ENCODE results near the gene ACTG2. TPM values are rescaled to one million over a fixed set of nuclear protein-coding genes. Genes with fewer than 3 reads are reported as not detected.

ACTG2 gene
- total and polyA plus RNA-seq, 8 donors, result 29.8 to 156 (median 58.3) TPM

DNA sequence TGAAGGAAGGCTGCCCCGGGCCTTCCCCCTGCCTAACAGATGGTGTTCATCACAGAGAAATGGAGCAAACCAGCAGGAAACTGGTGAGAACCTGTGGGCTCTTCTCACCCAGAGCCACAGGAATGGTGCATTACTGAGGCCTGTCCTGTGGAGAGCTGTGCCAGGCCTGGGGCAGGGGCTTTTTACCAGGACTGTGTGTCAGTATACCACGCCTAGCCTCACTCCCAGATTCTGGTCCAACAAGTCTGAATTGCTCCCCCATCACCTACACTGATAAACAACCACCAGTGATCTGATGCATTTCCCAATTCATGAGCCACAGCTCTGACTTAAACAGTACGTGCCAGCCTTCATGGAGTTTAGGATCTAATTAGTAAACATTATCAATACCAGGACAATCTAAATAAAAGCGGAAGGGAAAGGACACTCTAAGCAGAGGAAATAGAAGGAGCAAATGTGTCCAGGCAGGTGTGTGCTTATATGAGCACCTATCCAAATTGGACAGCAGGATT is 24.9 kb downstream of the ACTG2 start:
- DNase-seq, result no peak
- no peak for ATAC-seq
- Histone ChIP-seq H3K9me3 (no peaks in the 10 kb centered on the region), H3K27me3 (peaks cover 0 to 9% of the 10 kb centered on the region in 2 donors), H3K4me3 (no peak overlapping the region), H3K27ac (no peak overlapping the region), H3K36me3 (no peaks in the 10 kb centered on the region), H3K4me1 (no peaks in the 10 kb centered on the region)
- TF ChIP-seq CTCF (IDR thresholded peaks at IDR 0.05), result no peak
- intact Hi-C loops (cut with DNase I), result no loop called here

DNA sequence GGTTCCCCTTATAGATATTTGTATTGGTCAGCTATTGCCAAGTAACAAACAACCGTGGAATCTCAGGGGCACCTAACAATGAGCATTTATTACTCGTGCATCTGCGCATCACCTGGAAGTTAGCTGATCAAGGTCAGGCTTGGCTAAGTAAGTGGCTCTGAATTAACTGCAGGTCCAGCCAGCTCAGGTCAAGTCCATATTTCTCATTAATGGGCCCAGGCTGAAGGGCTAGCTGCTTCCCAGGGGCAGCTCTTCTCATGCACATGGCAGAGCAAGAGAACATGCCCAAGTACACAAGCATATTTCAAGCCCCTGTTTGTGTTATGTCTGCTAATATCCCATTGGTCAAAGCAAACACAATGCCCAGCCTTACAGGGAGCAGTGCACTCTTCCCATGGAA is 26.0 kb downstream of the ACTG2 start:
- no peak for ATAC-seq
- no peak for TF ChIP-seq CTCF (IDR thresholded peaks at IDR 0.05)
- DNase-seq, result no peak
- H3K9me3 ChIP-seq, result no peaks in the 10 kb centered on the region
- peaks cover 0 to 9% of the 10 kb centered on the region in 2 donors for H3K27me3 ChIP-seq
- H3K27ac ChIP-seq, result no peak overlapping the region
- H3K4me3 ChIP-seq, result no peak overlapping the region
- intact Hi-C loops (cut with DNase I), result no loop called here
- no peaks in the 10 kb centered on the region for H3K4me1 ChIP-seq
- H3K36me3 ChIP-seq, result no peaks in the 10 kb centered on the region

DNA sequence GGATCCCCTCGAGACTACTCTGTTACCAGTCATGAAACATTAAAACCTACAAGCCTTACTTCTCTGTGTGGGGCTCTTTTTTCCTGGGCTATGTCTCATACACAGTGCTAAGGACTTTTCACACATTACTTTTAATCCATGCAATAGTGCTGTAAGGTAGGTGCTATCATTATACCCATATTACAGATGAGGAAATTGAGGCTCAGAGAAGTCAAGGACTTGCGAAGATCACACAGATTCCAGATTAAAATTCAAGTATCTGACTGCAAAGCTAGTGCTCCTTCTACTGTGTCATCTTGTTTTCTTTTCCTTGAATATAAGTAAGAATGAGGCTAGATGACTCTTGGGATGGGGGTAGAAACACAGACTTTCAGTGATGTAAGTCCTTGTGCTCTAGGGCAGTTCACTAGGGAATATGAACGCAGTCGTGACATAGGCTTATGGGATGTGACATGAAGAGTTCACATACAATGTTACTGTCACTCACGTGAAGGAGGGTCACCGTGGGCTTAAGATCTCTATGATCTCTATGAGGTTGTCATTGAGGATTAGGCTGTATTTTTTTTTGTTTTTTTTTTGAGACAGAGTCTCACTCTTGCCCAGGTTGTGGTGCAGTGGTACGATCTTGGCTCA is 26.9 kb downstream of the ACTG2 start:
- H3K9me3 ChIP-seq, result no peaks in the 10 kb centered on the region
- H3K27ac ChIP-seq, result no peak overlapping the region
- peaks cover 0 to 9% of the 10 kb centered on the region in 2 donors for H3K27me3 ChIP-seq
- TF ChIP-seq CTCF (IDR thresholded peaks at IDR 0.05), result no peak
- no peaks in the 10 kb centered on the region for H3K36me3 ChIP-seq
- DNase-seq, result no peak
- no peak for ATAC-seq
- H3K4me1 ChIP-seq, result peaks cover 0 to 3% of the 10 kb centered on the region in 2 donors
- H3K4me3 ChIP-seq, result no peak overlapping the region
- intact Hi-C loops (cut with DNase I), result loop anchor here in 1 of 2 donors (10.0 kb wide), 1 partner anchor 65 kb away; the partner anchor contains the start of gene TET3

GRCh38 chr2:73920577-73921545 is 28.1 kb downstream of the ACTG2 start:
- H3K27me3 ChIP-seq, result peaks cover 0 to 9% of the 10 kb centered on the region in 2 donors
- no peak overlapping the region for H3K4me3 ChIP-seq
- TF ChIP-seq CTCF (IDR thresholded peaks at IDR 0.05), result peak in 1 of 2 donors; percentile 9
- H3K27ac ChIP-seq, result no peak overlapping the region
- no peaks in the 10 kb centered on the region for H3K9me3 ChIP-seq
- peak in 1 of 4 donors; percentile 80 for DNase-seq
- H3K36me3 ChIP-seq, result no peaks in the 10 kb centered on the region
- H3K4me1 ChIP-seq, result peaks cover under 1 to 13% of the 10 kb centered on the region in 2 donors
- ATAC-seq, result peak; percentile 64
- intact Hi-C loops (cut with DNase I), result loop anchor here in 1 of 2 donors (10.0 kb wide), 1 partner anchor 64 kb away; the partner anchor contains the start of gene TET3

Data from left lung (tissue), 10 donors.